Measurements from ENCODE around the gene SLC18A2.

- TF ChIP-seq YY1 (IDR thresholded peaks at IDR 0.05; ENCODE audit: insufficient read depth, insufficient read length): no peak
- no peak for TF ChIP-seq ZNF274 (IDR thresholded peaks at IDR 0.05; ENCODE audit: low read depth, low read length)
- TF ChIP-seq SUZ12 (IDR thresholded peaks at IDR 0.05; ENCODE audit: extremely low read depth, insufficient read depth, insufficient read length): no peak
Observed at GRCh38 chr10:117284716-117285494, 44.0 kb downstream of the SLC18A2 start.
